Measurements from ENCODE around the gene SCGB3A1.

DNA sequence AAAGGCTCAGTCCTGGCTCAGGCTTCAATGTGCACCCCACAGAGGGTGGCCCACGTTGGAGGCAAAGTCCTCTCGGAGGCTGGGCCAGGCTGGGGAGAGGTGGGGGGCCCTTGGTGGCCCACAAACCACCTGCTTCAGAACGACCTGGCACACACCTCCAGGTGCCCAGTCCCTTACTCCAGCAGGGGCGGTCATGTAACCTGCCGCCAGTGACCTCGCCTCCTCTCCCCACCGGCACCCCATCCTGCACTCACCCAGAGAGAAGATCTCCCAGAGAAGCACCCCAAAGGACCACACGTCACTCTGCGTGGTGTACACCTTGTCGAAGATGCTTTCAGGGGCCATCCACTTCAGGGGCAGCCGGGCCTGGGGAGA, 22.5 kb upstream of the SCGB3A1 start:
- TF ChIP-seq, protein P1, sequence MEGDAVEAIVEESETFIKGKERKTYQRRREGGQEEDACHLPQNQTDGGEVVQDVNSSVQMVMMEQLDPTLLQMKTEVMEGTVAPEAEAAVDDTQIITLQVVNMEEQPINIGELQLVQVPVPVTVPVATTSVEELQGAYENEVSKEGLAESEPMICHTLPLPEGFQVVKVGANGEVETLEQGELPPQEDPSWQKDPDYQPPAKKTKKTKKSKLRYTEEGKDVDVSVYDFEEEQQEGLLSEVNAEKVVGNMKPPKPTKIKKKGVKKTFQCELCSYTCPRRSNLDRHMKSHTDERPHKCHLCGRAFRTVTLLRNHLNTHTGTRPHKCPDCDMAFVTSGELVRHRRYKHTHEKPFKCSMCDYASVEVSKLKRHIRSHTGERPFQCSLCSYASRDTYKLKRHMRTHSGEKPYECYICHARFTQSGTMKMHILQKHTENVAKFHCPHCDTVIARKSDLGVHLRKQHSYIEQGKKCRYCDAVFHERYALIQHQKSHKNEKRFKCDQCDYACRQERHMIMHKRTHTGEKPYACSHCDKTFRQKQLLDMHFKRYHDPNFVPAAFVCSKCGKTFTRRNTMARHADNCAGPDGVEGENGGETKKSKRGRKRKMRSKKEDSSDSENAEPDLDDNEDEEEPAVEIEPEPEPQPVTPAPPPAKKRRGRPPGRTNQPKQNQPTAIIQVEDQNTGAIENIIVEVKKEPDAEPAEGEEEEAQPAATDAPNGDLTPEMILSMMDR (conservative IDR thresholded peaks at IDR 0.05 in 1 of 2, IDR thresholded peaks at IDR 0.05 in 1 of 2; ENCODE audit: extremely low read depth in 1 of 2, insufficient read depth in 1 of 2, low read depth in 1 of 2, low read length in 2 of 2), result no peak
- no peak for TF ChIP-seq EZH2 (IDR thresholded peaks at IDR 0.05; ENCODE audit: borderline replicate concordance, low read length)

All from mammary epithelial cell (primary cell).